Heart right ventricle (tissue), 16 donors: ENCODE results near the gene VARS1. TPM values are rescaled to one million over a fixed set of nuclear protein-coding genes. Genes with fewer than 3 reads are reported as not detected.
A peak's percentile ranks its signal among the peaks of the same experiment; 100 is the strongest.

Source experiments
- ATAC-seq, 8 donors: fragments of 200-7000 bp; cut with Tn5 transposase; one replicate each; pipeline ENCODE4 v1.9.1; 2020; ENCODE audit warnings: mild to moderate bottlenecking in 8 of 8, moderate library complexity in 8 of 8, moderate number of reproducible peaks in 1 of 8
- DNase-seq, 2 donors: peaks; one replicate each; pipeline ENCODE4 v3.0.0-alpha.2; 2020
- H3K27ac ChIP-seq, 10 donors: fragments of 200-600 bp; sonication (generic) in 2 of 10; one replicate each; pipeline versions ENCODE4 v1.5.0 to v1.8.0; 2020 to 2022; ENCODE audit warnings: mild to moderate bottlenecking in 3 of 10
- H3K27me3 ChIP-seq, 7 donors: fragments of 200-600 bp; one replicate each; pipeline ENCODE4 v1.8.0; 2021 to 2022; ENCODE audit warnings: mild to moderate bottlenecking in 2 of 7
- H3K36me3 ChIP-seq, 9 donors: fragments of 200-600 bp; sonication (generic) in 1 of 9; one replicate each; pipeline versions ENCODE4 v1.5.0 to v1.8.0; 2020 to 2022; ENCODE audit warnings: mild to moderate bottlenecking in 2 of 9
- H3K4me1 ChIP-seq, 9 donors: fragments of 200-600 bp; sonication (generic) in 1 of 9; one replicate each; pipeline versions ENCODE4 v1.5.0 to v1.8.0; 2020 to 2022; ENCODE audit warnings: mild to moderate bottlenecking in 4 of 9
- H3K4me3 ChIP-seq, 10 donors: fragments of 200-600 bp; sonication (generic) in 2 of 10; one replicate each; pipeline versions ENCODE4 v1.5.0 to v1.8.0; 2020 to 2022; ENCODE audit warnings: mild to moderate bottlenecking in 7 of 10, moderate library complexity in 2 of 10
- H3K9me3 ChIP-seq, 11 donors: fragments of 200-600 bp in 10 of 11; sonication (generic) in 2 of 11; one replicate each; pipeline versions ENCODE4 v1.5.0 to v1.8.0; 2013 to 2022; ENCODE audit warnings: mild to moderate bottlenecking in 2 of 11, control low read depth in 1 of 11, moderate library complexity in 1 of 11
- WGBS, 2 donors: extraction: QIAGEN DNeasy Blood & Tissue Kit; methylation state at CpG; one replicate each; pipeline ENCODE4 v1.1.7; 2013; ENCODE audit warnings: inconsistent platforms in 1 of 2; 5-methylcytosine and 5-hydroxymethylcytosine counted together
- intact Hi-C, 10 donors: fragments of 100-400 bp; cut with DNase I; formaldehyde crosslinking; loops; one replicate each; pipeline versions ENCODE4 v1.11.1 to v1.14.2; 2022
- polyA plus RNA-seq, 2 donors: library from polyadenylated mRNA; stranded (reverse); fragments of 200-250 nt; gene quantifications; one replicate each; pipeline ENCODE4 v1.2.3, GENCODE V29; 2013
- total RNA-seq, 10 donors: library from RNA; stranded (reverse); fragmentation: NEBNext Ultra II Directional in 3 of 10; extraction: Animal tissue kit (Norgen Biotek cat#: 25700) in 3 of 10; gene quantifications; one replicate each; pipeline versions ENCODE4 v1.2.1 to v1.2.4, GENCODE V29; 2021 to 2023
- TF ChIP-seq, protein P1 (sequence below), 9 donors: fragments of 200-600 bp; sonication (generic) in 2 of 9; IDR thresholded peaks; one replicate each; pipeline versions ENCODE4 v1.5.0 to v1.8.0; 2021 to 2022; ENCODE audit warnings: antibody characterized with exemption in 9 of 9, mild to moderate bottlenecking in 5 of 9, moderate library complexity in 1 of 9
- donor health status: Arrhythmogenic right ventricular cardiomyopathy.
- donor health status: ischemic (EF 13 %, LVEDD 7.1; RV severe dilation, severe dysfunction).
- donor health status: healthy with polysubstance abuse.
- donor health status: DM: no; HTN: yes; CAD: no.
- donor health status: DM: no; HTN: no; CAD: no.
- donor health status: ischemic (EF 25% LVEDD 6.9; RV normal size, moderate dysfunction).
- donor health status: ischemic (EF 25% LVEDD 5.7; RV mildly dilated, moderate dysfunction).
- donor health status: healthy.
- donor health status: DM: yes; HTN: yes; CAD: no.
- donor health status: Ischemic cardiomyopathy.
- donor health status: ischemic (EF 35%, LVEDD 5.7; RV mildly dilated, moderate dysfunction).
- donor health status: nonischemic (EF 11% LVEDD 7.7; RV severe dilation, severe dysfunction).
- donor health status: DM: yes; HTN: yes; CAD: no.
- donor health status: PGD.
- donor health status: ischemic (EF 29% LVEDD 5.4; RV normal size, mild dysfunction).
- donor health status: nonischemic (EF 23%, LVEDD 6.1; RV moderate dilation, normal function).

The VARS1 gene
- total and polyA plus RNA-seq, 12 donors: 22.4 to 44.0 (median 29.5) TPM

DNA sequence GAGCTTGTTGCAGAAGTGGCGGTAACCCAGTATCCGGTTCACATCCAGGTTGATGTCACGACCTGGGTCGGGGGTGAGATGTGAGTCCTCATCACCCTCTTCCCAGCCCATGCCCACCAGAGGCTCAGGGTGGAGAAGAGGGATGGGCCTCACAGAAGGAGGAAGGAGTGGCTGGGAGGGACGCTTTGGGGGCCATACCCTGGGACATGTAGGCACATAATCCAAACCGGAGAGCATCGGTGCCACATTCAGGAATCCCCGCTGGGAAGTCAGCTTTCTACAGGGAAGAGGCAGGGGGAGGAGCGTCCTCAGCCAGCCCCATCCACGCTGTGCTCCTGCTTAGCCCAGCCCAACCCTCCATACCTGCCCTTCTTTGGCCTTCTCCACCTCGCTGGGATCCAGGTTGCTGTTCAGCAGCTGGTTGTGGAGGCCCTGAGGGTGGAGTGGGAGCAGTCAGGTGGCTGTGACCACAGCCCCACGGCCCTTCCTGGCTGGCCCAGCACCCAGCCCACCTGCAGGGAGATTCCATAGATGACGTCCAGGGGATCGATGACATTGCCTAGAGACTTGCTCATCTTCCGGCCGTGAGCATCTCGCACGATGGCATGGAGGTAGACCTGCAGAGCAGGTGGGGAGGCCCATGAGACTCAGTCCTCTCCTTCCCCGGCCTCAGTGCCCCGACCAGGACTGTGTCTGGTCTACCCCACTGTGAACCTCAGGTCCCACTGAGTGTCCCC is 14.9 kb downstream of the VARS1 start:
- no peak for DNase-seq
- Histone ChIP-seq H3K27me3 (no peaks in the 10 kb centered on the region), H3K4me3 (no peak overlapping the region), H3K9me3 (no peaks in the 10 kb centered on the region), H3K27ac (no peak overlapping the region), H3K4me1 (peaks cover 7 to 20% (median 13%) of the 10 kb centered on the region in 9 donors), H3K36me3 (peaks cover 0 to 80% (median 49%) of the 10 kb centered on the region in 9 donors)
- ATAC-seq: no peak
- 90 to 94% methylated on average over 20 of the region's 20 CpGs for WGBS, 2 donors
- TF ChIP-seq, protein P1, sequence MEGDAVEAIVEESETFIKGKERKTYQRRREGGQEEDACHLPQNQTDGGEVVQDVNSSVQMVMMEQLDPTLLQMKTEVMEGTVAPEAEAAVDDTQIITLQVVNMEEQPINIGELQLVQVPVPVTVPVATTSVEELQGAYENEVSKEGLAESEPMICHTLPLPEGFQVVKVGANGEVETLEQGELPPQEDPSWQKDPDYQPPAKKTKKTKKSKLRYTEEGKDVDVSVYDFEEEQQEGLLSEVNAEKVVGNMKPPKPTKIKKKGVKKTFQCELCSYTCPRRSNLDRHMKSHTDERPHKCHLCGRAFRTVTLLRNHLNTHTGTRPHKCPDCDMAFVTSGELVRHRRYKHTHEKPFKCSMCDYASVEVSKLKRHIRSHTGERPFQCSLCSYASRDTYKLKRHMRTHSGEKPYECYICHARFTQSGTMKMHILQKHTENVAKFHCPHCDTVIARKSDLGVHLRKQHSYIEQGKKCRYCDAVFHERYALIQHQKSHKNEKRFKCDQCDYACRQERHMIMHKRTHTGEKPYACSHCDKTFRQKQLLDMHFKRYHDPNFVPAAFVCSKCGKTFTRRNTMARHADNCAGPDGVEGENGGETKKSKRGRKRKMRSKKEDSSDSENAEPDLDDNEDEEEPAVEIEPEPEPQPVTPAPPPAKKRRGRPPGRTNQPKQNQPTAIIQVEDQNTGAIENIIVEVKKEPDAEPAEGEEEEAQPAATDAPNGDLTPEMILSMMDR (IDR thresholded peaks at IDR 0.05): no peak
- intact Hi-C loops: loop anchor here in 1 of 10 donors (5.0 kb wide), 1 partner anchor 38 kb away; the partner anchor contains the start of gene MSH5

DNA sequence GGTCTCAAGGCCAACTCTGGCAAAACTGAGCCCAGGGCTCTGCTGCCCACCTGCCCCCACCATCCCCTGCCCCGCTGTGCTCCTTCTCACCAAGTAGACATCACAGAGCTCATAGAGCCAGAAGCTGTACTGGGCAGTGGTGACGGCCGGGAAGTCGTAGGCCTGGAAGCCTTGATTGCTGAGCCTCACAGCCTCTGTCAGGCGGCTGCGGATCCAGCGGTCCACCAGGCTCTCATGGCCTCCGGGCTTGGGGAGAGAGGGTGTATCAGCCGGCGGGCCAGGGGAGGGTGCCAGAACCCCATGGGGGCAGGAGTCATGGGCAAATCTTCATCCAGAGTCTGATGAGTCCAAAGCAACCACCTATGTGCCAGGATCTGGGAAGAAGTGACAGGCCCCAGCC is 15.6 kb downstream of the VARS1 start:
- H3K27ac ChIP-seq: no peak overlapping the region
- no peak for ATAC-seq
- intact Hi-C loops: loop anchor here in 5 of 10 donors (5.0 to 10.0 kb wide), 4 partner anchors 38 to 57 kb away; partner anchors contain the start of gene MSH5 (in 1 of the 5)
- H3K36me3 ChIP-seq: peaks cover 0 to 72% (median 42%) of the 10 kb centered on the region in 9 donors
- WGBS, 2 donors: 95 to 97% methylated on average over 10 of the region's 10 CpGs
- no peak overlapping the region for H3K4me3 ChIP-seq
- H3K27me3 ChIP-seq: no peaks in the 10 kb centered on the region
- no peak for DNase-seq
- TF ChIP-seq, protein P1 (IDR thresholded peaks at IDR 0.05): no peak
- peaks cover 7 to 21% (median 13%) of the 10 kb centered on the region in 9 donors for H3K4me1 ChIP-seq
- H3K9me3 ChIP-seq: no peaks in the 10 kb centered on the region

DNA sequence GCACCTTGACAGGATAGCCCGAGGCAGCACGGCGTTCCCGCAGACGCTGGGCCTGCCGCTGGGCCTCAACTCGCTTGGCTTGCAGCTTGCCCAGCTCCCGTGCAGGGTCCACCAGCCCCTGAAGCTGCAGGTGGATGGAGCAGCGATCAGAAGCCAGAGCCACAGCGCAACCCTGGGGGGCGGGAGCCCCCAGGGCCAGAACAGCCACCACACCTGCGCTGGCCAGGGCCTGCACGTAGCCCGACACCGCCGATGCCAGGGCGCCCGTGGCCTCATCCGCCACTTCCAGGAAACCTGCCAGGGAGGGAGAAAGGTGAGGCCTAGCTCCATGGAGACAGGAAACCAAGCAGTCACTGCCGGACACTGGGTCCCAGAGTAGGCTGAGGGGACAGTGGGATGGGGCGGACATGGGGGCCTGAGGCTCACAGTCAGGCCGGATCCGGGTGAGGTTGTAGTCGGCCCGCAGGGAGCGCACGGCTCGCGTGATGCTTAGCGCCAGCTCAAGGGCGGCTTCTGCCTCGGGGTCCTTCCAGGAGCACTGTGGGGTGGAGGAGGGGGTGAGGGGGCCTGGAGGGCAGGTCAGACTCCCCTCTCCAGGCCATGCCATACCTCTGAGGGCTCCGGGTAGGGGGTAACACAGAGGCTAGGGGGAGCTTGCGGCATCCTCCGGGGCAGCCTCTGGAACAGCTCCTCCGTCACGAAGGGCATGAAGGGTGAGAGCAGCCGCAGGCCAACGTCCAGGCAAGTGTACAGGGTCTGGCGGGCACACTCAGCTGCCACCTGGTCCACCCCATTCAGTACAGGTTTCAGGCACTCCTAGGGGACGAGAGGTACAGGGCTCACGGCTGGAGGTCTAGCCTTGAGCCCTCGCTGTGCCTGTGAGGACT is 16.3 kb downstream of the VARS1 start:
- no peaks in the 10 kb centered on the region for H3K9me3 ChIP-seq
- intact Hi-C loops: loop anchor here in 4 of 10 donors (5.0 to 10.0 kb wide), 3 partner anchors 53 to 58 kb away; no protein-coding TSS in a partner anchor
- no peaks in the 10 kb centered on the region for H3K27me3 ChIP-seq
- peaks cover 7 to 21% (median 13%) of the 10 kb centered on the region in 9 donors for H3K4me1 ChIP-seq
- DNase-seq: no peak
- ATAC-seq: no peak
- TF ChIP-seq, protein P1 (IDR thresholded peaks at IDR 0.05): no peak
- 94 to 95% methylated on average over 43 of the region's 43 CpGs for WGBS, 2 donors
- no peak overlapping the region for H3K4me3 ChIP-seq
- no peak overlapping the region for H3K27ac ChIP-seq
- peaks cover 0 to 66% (median 35%) of the 10 kb centered on the region in 9 donors for H3K36me3 ChIP-seq

DNA sequence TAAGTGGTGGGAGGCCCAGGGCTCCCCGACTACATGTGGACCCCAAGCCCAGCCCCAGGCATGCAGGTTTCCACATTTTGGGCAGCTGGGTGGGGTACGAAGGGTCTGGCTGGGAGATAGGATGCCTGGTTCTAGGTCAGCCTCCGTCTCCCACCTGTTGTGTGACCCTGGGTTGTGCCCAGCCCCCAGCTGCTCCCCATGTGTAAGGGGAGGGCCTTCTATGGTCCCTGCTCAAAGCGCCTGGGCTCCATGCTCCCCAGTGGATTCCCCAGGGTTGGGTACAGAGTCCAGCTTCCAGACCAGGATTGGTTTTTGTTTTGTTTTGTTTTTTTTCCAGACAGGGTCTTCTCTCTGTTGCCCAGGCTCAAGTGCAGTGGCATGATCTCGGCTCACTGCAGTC is 17.4 kb downstream of the VARS1 start:
- ATAC-seq (no peak), DNase-seq (no peak)
- Histone ChIP-seq H3K27me3 (no peaks in the 10 kb centered on the region), H3K4me3 (no peak overlapping the region), H3K36me3 (peaks cover 0 to 55% (median 28%) of the 10 kb centered on the region in 9 donors), H3K9me3 (no peaks in the 10 kb centered on the region), H3K4me1 (peaks cover 7 to 21% (median 13%) of the 10 kb centered on the region in 9 donors), H3K27ac (peak overlapping the region in 4 of 10 donors; percentile 68 to 83 (median 81))
- WGBS, 2 donors: 96 to 97% methylated on average over 5 of the region's 5 CpGs
- TF ChIP-seq, protein P1 (IDR thresholded peaks at IDR 0.05): no peak
- intact Hi-C loops: loop anchor here in 4 of 10 donors (5.0 to 10.0 kb wide), 3 partner anchors 54 to 59 kb away; no protein-coding TSS in a partner anchor
